ENCODE results near the gene HINT2.
A peak's percentile ranks its signal among the peaks of the same experiment; 100 is the strongest.

The HINT2 gene

GRCh38 chr9:35792826-35793225, 22.0 kb downstream of the HINT2 start:
- H3K4me1 ChIP-seq = no peaks in the 10 kb centered on the region
- H3K4me2 ChIP-seq (ENCODE audit: low read length) = no peak overlapping the region
- no peak overlapping the region for H3K4me3 ChIP-seq (ENCODE audit: low read depth, low read length)
- no peaks in the 10 kb centered on the region for H3K27me3 ChIP-seq (ENCODE audit: control insufficient read depth, insufficient read depth, low read length)
- no peaks in the 10 kb centered on the region for H3K9me3 ChIP-seq (ENCODE audit: control insufficient read depth, low read length)
- TF ChIP-seq CTCF (IDR thresholded peaks at IDR 0.05) = no peak
- no peak overlapping the region for H3K9ac ChIP-seq
- no peaks in the 10 kb centered on the region for H3K36me3 ChIP-seq (ENCODE audit: control insufficient read depth, insufficient read depth, low read length)
- H3K27ac ChIP-seq = no peak overlapping the region
- no peak overlapping the region for H2AFZ ChIP-seq
- H3K79me2 ChIP-seq = no peaks in the 10 kb centered on the region

- H3K9me3 ChIP-seq (ENCODE audit: control insufficient read depth, low read length) = no peaks in the 10 kb centered on the region
- H3K4me3 ChIP-seq (ENCODE audit: low read depth, low read length) = no peak overlapping the region
- H3K27ac ChIP-seq = no peak overlapping the region
- H3K4me1 ChIP-seq = no peaks in the 10 kb centered on the region
- no peaks in the 10 kb centered on the region for H3K27me3 ChIP-seq (ENCODE audit: control insufficient read depth, insufficient read depth, low read length)
- no peak overlapping the region for H2AFZ ChIP-seq
- H3K36me3 ChIP-seq (ENCODE audit: control insufficient read depth, insufficient read depth, low read length) = no peaks in the 10 kb centered on the region
- H3K79me2 ChIP-seq = no peaks in the 10 kb centered on the region
- no peak overlapping the region for H3K9ac ChIP-seq
- H3K4me2 ChIP-seq (ENCODE audit: low read length) = no peak overlapping the region
- TF ChIP-seq CTCF (IDR thresholded peaks at IDR 0.05) = no peak
Measured at GRCh38 chr9:35792024-35792813, 22.6 kb downstream of the HINT2 start.

DNA sequence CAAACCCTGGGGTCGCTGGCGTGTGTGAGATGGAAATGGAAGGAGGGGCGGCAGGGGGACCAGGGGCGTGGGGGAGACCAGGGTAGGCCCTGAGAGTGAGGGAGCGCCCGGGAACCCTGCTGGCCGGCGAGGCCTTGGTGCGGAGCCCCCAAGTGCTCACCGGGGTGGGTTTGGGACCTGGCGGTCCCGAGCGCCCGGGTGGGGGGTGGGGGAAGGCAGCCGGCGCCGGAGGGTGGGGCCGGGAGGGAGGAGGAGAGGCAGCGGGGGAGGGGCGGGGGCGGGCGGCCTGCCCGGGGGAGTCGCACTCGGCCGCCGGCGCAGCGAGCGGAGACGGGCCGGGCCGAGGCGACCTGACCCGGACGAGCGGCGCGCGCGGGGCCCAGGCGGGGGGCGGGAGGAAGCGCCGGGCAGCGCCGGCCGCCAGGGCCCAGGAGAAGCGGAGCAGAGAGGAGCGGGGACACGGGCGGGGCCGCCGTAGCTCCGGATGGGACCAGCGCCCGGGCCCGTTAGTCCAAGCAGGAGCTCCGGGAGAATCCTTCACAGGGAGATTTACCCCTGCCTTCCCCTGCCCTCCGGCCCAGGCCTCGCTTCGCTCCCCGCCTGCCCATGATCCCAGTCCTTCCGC, 23.4 kb downstream of the HINT2 start, which contains the start of gene NPR2:
Gene NPR2, plus strand, starts transcription at position 295 of the 625 bp plus-strand sequence. CDS start 818 bp downstream, outside the sequence.
- no peaks in the 10 kb centered on the region for H3K79me2 ChIP-seq
- no peaks in the 10 kb centered on the region for H3K4me1 ChIP-seq
- H3K9me3 ChIP-seq (ENCODE audit: control insufficient read depth, low read length) = no peaks in the 10 kb centered on the region
- H3K4me3 ChIP-seq (ENCODE audit: low read depth, low read length) = no peak within 1 kb of the TSS
- no peak for TF ChIP-seq CTCF (IDR thresholded peaks at IDR 0.05)
- peak within 1 kb of the TSS; percentile 17 for H3K4me2 ChIP-seq (ENCODE audit: low read length)
- no peak within 1 kb of the TSS for H2AFZ ChIP-seq
- no peaks in the 10 kb centered on the region for H3K36me3 ChIP-seq (ENCODE audit: control insufficient read depth, insufficient read depth, low read length)
- no peak within 1 kb of the TSS for H3K9ac ChIP-seq
- no peaks in the 10 kb centered on the region for H3K27me3 ChIP-seq (ENCODE audit: control insufficient read depth, insufficient read depth, low read length)
- no peak within 1 kb of the TSS for H3K27ac ChIP-seq

DNA sequence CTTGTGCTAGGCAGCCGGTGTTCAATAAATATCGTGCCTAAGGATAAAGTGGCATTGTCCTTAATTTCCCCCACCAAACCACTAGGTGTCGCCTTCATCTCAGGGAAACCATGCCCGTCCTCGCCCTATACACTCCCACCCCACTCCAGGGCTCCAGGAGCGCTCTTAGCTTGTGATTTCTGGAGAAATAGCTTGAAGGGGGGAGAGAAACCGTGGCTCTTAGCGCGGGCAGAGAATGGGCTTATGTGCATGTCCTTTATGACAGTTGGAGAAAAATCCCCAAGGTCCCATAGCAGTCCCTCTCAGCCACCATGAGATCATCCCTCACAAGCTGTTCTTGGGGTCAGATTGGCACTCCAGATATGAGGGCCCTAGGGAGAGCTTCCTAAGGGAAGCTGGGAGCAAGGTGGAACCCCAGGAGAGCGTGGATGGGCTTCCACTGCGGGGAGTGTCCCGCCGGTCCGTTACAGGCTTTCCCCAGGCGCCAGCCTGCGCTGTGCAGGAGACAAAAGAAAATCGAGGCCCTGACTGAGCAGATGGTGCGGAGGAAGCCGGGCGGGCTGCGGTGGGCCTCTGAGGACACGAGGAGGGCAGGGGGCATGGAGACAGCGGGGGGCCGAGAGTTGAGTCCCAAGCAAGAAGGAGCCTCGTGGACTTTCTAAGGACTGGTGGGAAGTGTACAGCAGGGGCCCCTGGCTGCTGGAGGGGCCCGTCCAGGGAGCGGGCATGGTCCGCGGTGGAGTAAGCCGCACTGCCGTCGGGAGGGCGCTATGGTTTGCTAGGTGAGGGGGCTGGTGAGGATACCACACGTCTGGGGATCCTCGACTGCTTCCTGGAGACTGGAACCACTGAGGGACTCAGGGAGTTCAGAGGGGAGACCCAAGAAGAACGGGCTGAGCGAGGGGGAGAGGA, 24.2 kb downstream of the HINT2 start:
- no peak overlapping the region for H3K4me3 ChIP-seq (ENCODE audit: low read depth, low read length)
- no peak overlapping the region for H3K9ac ChIP-seq
- H3K27me3 ChIP-seq (ENCODE audit: control insufficient read depth, insufficient read depth, low read length) = no peaks in the 10 kb centered on the region
- no peak overlapping the region for H3K27ac ChIP-seq
- no peaks in the 10 kb centered on the region for H3K9me3 ChIP-seq (ENCODE audit: control insufficient read depth, low read length)
- TF ChIP-seq CTCF (IDR thresholded peaks at IDR 0.05) = peak; percentile 68
- no peaks in the 10 kb centered on the region for H3K79me2 ChIP-seq
- peak overlapping the region; percentile 17 for H3K4me2 ChIP-seq (ENCODE audit: low read length)
- H3K4me1 ChIP-seq = no peaks in the 10 kb centered on the region
- H2AFZ ChIP-seq = no peak overlapping the region
- H3K36me3 ChIP-seq (ENCODE audit: control insufficient read depth, insufficient read depth, low read length) = no peaks in the 10 kb centered on the region
